H9 (cell line): ENCODE data around the gene RNF225. TPM values are rescaled to one million over a fixed set of nuclear protein-coding genes. Genes with fewer than 3 reads are reported as not detected.

Experiments used
- DNase-seq: peaks from one replicate; pipeline ENCODE4 v3.0.0-alpha.2; 2017
- H2AFZ ChIP-seq: one replicate; pipeline ENCODE4 v1.6.1; 2013; ENCODE audit warnings: mild to moderate bottlenecking, low read length, control low read depth, moderate library complexity
- H2AK5ac ChIP-seq: 2 replicates; pipeline ENCODE4 v1.6.1; 2013; ENCODE audit warnings: low read length, control low read depth, mixed read lengths; ENCODE audit not compliant: insufficient read length
- H2BK120ac ChIP-seq: one replicate; pipeline ENCODE4 v1.6.1; 2013; ENCODE audit warnings: low read depth, mild to moderate bottlenecking, low read length, control low read depth, inconsistent platforms; ENCODE audit not compliant: poor library complexity, severe bottlenecking
- H2BK12ac ChIP-seq: 2 replicates; pipeline ENCODE4 v1.6.1; 2013; ENCODE audit warnings: low read length, control low read depth, mixed read lengths, low read depth; ENCODE audit not compliant: insufficient read length
- H2BK15ac ChIP-seq: 2 replicates; pipeline ENCODE4 v1.6.1; 2013; ENCODE audit warnings: low read depth, low read length, control low read depth
- H2BK20ac ChIP-seq: one replicate; pipeline ENCODE4 v1.6.1; 2013; ENCODE audit warnings: low read depth, mild to moderate bottlenecking, low read length, control low read depth, inconsistent platforms; ENCODE audit not compliant: poor library complexity, severe bottlenecking
- H2BK5ac ChIP-seq: 2 replicates; pipeline ENCODE4 v1.6.1; 2013; ENCODE audit warnings: low read length, control low read depth, mixed read lengths; ENCODE audit not compliant: insufficient read length
- H3K14ac ChIP-seq: 2 replicates; pipeline ENCODE4 v1.6.1; 2013; ENCODE audit warnings: low read length, control low read depth; ENCODE audit not compliant: insufficient read depth
- H3K18ac ChIP-seq: 2 replicates; pipeline ENCODE4 v1.6.1; 2013; ENCODE audit warnings: low read depth, mild to moderate bottlenecking, mixed read lengths, low read length, control low read depth; ENCODE audit not compliant: insufficient read length
- H3K23ac ChIP-seq: 2 replicates; pipeline ENCODE4 v1.6.1; 2013; ENCODE audit warnings: low read length, control low read depth, mixed read lengths, low read depth; ENCODE audit not compliant: insufficient read length
- H3K23me2 ChIP-seq: 2 replicates; pipeline ENCODE4 v1.6.1; 2013; ENCODE audit warnings: low read depth, mild to moderate bottlenecking, mixed read lengths, low read length, control low read depth; ENCODE audit not compliant: insufficient read length, poor library complexity, severe bottlenecking
- H3K27ac ChIP-seq: 2 replicates; pipeline ENCODE4 v1.5.1; 2013; ENCODE audit warnings: low read length, control low read depth, mixed read lengths, low read depth; ENCODE audit not compliant: insufficient read length
- H3K27me3 ChIP-seq: 2 replicates; pipeline ENCODE4 v1.6.1; 2013; ENCODE audit warnings: low read length, control low read depth, inconsistent platforms; ENCODE audit not compliant: insufficient read depth
- H3K4ac ChIP-seq: 2 replicates; pipeline ENCODE4 v1.6.1; 2013; ENCODE audit warnings: low read depth, mild to moderate bottlenecking, control low read depth, inconsistent platforms, low read length, moderate library complexity
- H3K4me1 ChIP-seq: 2 replicates; pipeline ENCODE4 v1.6.1; 2013; ENCODE audit warnings: low read length, control low read depth, inconsistent platforms; ENCODE audit not compliant: insufficient read depth
- H3K4me2 ChIP-seq: 2 replicates; pipeline ENCODE4 v1.6.1; 2013; ENCODE audit warnings: low read length, control low read depth, mixed read lengths; ENCODE audit not compliant: insufficient read length, insufficient read depth
- H3K56ac ChIP-seq: 2 replicates; pipeline ENCODE4 v1.6.1; 2013; ENCODE audit warnings: low read depth, mild to moderate bottlenecking, mixed read lengths, low read length, control low read depth; ENCODE audit not compliant: insufficient read length
- H3K79me1 ChIP-seq: 2 replicates; pipeline ENCODE4 v1.6.1; 2013; ENCODE audit warnings: low read depth, mild to moderate bottlenecking, moderate library complexity, low read length, control low read depth, inconsistent platforms; ENCODE audit not compliant: insufficient read depth, poor library complexity, severe bottlenecking
- H3K79me2 ChIP-seq: 2 replicates; pipeline ENCODE4 v1.6.1; 2013; ENCODE audit warnings: low read length, control low read depth, inconsistent platforms; ENCODE audit not compliant: insufficient read depth
- H3K9ac ChIP-seq: 2 replicates; pipeline ENCODE4 v1.6.1; 2013; ENCODE audit warnings: low read length, control low read depth, mixed read lengths; ENCODE audit not compliant: insufficient read length; ENCODE audit errors: extremely low read depth
- H3K9me3 ChIP-seq: one replicate; pipeline ENCODE4 v1.6.1; 2013; ENCODE audit warnings: low read depth, low read length, inconsistent platforms; ENCODE audit not compliant: control insufficient read depth
- H3T11ph ChIP-seq: one replicate; pipeline ENCODE4 v1.6.1; 2013; ENCODE audit warnings: mild to moderate bottlenecking, low read length, control low read depth, inconsistent platforms
- H4K20me1 ChIP-seq: one replicate; pipeline ENCODE4 v1.6.1; 2013; ENCODE audit not compliant: control insufficient read depth, insufficient read length, insufficient read depth
- H4K5ac ChIP-seq: 2 replicates; pipeline ENCODE4 v1.6.1; 2013; ENCODE audit warnings: low read depth, mild to moderate bottlenecking, mixed read lengths, low read length, control low read depth; ENCODE audit not compliant: insufficient read length
- H4K8ac ChIP-seq: replicated peaks from 2 replicates; pipeline ENCODE4 v1.6.1; 2013; ENCODE audit warnings: low read length, control low read depth, mixed read lengths, low read depth; ENCODE audit not compliant: insufficient read length
- H4K91ac ChIP-seq: 2 replicates; pipeline ENCODE4 v1.6.1; 2013; ENCODE audit warnings: low read depth, mild to moderate bottlenecking, moderate library complexity, mixed read lengths, low read length, control low read depth; ENCODE audit not compliant: insufficient read length
- H3K27ac Mint-ChIP-seq, 3 experiments: 2 replicates in 2 of 3; 3 replicates in 1 of 3; pipeline ENCODE4 v1.8.0; 2020 to 2021; ENCODE audit warnings: mixed read lengths in 3 of 3, mild to moderate bottlenecking in 1 of 3, moderate library complexity in 1 of 3
- H3K27me3 Mint-ChIP-seq: 2 replicates; pipeline ENCODE4 v1.8.0; 2021; ENCODE audit warnings: low read depth, mild to moderate bottlenecking, moderate library complexity, mixed read lengths
- H3K36me3 Mint-ChIP-seq, 3 experiments: 2 replicates in 2 of 3; 3 replicates in 1 of 3; pipeline ENCODE4 v1.8.0; 2020 to 2021; ENCODE audit warnings: low read depth in 3 of 3, mixed read lengths in 3 of 3; ENCODE audit not compliant: insufficient read depth in 1 of 3
- H3K4me1 Mint-ChIP-seq, 2 experiments: 2 replicates each; pipeline ENCODE4 v1.8.0; 2020; ENCODE audit warnings: mixed read lengths in 2 of 2
- H3K4me3 Mint-ChIP-seq, 2 experiments: 2 replicates in 1 of 2; 3 replicates in 1 of 2; pipeline ENCODE4 v1.8.0; 2020 to 2021; ENCODE audit warnings: mild to moderate bottlenecking in 2 of 2, mixed read lengths in 2 of 2, moderate library complexity in 1 of 2
- H3K9me3 Mint-ChIP-seq, 2 experiments: 2 replicates in 1 of 2; 3 replicates in 1 of 2; pipeline ENCODE4 v1.8.0; 2020; ENCODE audit warnings: mild to moderate bottlenecking in 2 of 2, mixed read lengths in 2 of 2, moderate library complexity in 1 of 2
- WGBS: extraction: QIAGEN DNeasy Blood & Tissue Kit; methylation state at CpG from one replicate; pipeline ENCODE4 v1.1.7; 2013; ENCODE audit warnings: missing lambda C conversion rate, low lambda C conversion rate, mixed read lengths; ENCODE audit not compliant: insufficient read length; ENCODE audit errors: extremely low coverage; 5-methylcytosine and 5-hydroxymethylcytosine counted together
- total RNA-seq: library from RNA; stranded (reverse); gene quantifications from 2 replicates; pipeline ENCODE4 v1.2.1, GENCODE V29; 2021
- TF ChIP-seq, protein P1 (sequence below): fragments of 200-600 bp; sonication (generic); conservative IDR thresholded peaks from 3 replicates; pipeline ENCODE4 v1.8.0; 2021; ENCODE audit warnings: antibody characterized with exemption, mild to moderate bottlenecking

RNF225 gene
- total RNA-seq, 1 experiment from 2014 or later: 2.1 TPM

DNA sequence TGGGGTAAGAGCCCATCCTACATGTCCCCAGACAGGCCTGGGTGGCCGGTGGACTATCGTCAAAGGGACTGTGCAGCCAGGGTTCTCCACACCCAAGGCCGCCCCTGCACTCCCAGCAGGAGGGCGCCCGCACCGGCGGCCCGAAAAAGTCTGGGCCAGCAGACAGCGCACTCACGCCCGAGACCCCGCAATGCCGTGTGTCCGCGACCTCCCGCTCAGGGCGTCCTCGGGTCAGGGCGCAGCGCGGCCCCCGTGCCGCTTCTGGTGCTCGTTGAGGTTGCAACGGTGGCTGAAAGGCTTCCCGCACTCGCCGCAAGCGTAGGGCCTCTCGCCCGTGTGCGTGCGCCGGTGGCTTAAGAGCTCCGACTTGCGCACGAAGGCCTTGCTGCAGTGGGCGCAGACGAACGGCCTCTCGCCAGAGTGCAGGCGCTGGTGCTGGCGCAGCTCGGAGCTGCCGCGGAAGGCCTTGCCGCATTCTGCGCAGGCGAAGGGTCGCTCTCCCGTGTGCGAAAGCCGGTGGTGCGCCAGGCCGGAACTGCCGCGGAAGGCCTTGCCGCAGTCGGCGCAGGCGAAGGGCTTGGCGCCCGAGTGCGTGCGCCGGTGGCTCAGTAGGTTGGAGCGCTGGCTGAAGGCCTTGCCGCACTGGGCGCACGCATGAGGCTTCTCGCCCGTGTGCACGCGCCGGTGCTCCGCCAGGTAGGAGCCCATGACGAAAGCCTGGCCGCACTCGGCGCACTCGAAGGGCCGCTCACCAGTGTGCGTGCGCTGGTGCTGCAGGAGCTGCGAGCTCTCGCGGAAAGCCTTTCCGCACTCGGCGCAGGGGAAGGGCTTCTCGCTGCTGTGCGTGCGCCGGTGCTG is 39.3 kb upstream of the RNF225 start:
- no CpG with 5 or more reads among the region's 94 CpGs for WGBS

More for the DNA sequence above, 39.3 kb upstream of the RNF225 start:
- Mint-ChIP-seq H3K27ac (no peak overlapping the region), H3K9me3 (no peaks in the 10 kb centered on the region), H3K36me3 (peaks cover 0 to 2% (median 0%) of the 10 kb centered on the region in 3 experiments; a peak in 2 of 7 replicates), H3K4me1 (peaks cover 0 to 5% of the 10 kb centered on the region in 2 experiments; a peak in 2 of 4 replicates), H3K4me3 (no peak overlapping the region), H3K27me3 (no peaks in the 10 kb centered on the region)
- H3K9me3 ChIP-seq: no peaks in the 10 kb centered on the region
- H2BK5ac ChIP-seq: no peak overlapping the region
- H3T11ph ChIP-seq: no peak overlapping the region
- no peak for DNase-seq
- no peak overlapping the region for H2BK15ac ChIP-seq
- no peak overlapping the region for H3K18ac ChIP-seq
- H2BK20ac ChIP-seq: no peak overlapping the region
- H3K14ac ChIP-seq: no peak overlapping the region
- H4K20me1 ChIP-seq: no peaks in the 10 kb centered on the region
- H3K79me2 ChIP-seq: no peaks in the 10 kb centered on the region
- H3K56ac ChIP-seq: no peak overlapping the region
- H3K9ac ChIP-seq: no peak overlapping the region
- H3K4me2 ChIP-seq: no peak overlapping the region
- H3K27ac ChIP-seq: no peak overlapping the region
- no peak overlapping the region for H4K8ac ChIP-seq
- H3K27me3 ChIP-seq: no peaks in the 10 kb centered on the region
- no peak overlapping the region for H4K5ac ChIP-seq
- H3K23ac ChIP-seq: no peak overlapping the region
- no peak overlapping the region for H3K4ac ChIP-seq
- no peak overlapping the region for H2BK120ac ChIP-seq
- no peaks in the 10 kb centered on the region for H3K79me1 ChIP-seq
- TF ChIP-seq, protein P1, sequence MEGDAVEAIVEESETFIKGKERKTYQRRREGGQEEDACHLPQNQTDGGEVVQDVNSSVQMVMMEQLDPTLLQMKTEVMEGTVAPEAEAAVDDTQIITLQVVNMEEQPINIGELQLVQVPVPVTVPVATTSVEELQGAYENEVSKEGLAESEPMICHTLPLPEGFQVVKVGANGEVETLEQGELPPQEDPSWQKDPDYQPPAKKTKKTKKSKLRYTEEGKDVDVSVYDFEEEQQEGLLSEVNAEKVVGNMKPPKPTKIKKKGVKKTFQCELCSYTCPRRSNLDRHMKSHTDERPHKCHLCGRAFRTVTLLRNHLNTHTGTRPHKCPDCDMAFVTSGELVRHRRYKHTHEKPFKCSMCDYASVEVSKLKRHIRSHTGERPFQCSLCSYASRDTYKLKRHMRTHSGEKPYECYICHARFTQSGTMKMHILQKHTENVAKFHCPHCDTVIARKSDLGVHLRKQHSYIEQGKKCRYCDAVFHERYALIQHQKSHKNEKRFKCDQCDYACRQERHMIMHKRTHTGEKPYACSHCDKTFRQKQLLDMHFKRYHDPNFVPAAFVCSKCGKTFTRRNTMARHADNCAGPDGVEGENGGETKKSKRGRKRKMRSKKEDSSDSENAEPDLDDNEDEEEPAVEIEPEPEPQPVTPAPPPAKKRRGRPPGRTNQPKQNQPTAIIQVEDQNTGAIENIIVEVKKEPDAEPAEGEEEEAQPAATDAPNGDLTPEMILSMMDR: no peak
- no peaks in the 10 kb centered on the region for H3K4me1 ChIP-seq
- H4K91ac ChIP-seq: no peak overlapping the region
- peaks cover 2% of the 10 kb centered on the region for H3K23me2 ChIP-seq
- no peak overlapping the region for H2AK5ac ChIP-seq
- no peak overlapping the region for H2AFZ ChIP-seq
- no peak overlapping the region for H2BK12ac ChIP-seq
